Fibroblast of pulmonary artery (primary cell): Measurements from ENCODE around the gene OR6B1.
"Not testable (repeated sequence)": the region's sequence is repeated elsewhere in the genome, so short reads cannot be mapped to it uniquely, and the experiment has no call there.

Experiments used
- DNase-seq: peaks from one replicate; pipeline ENCODE4 v3.0.0-alpha.2; 2010; ENCODE audit warnings: low read depth
- H3K4me3 ChIP-seq: replicated peaks from 2 replicates; pipeline ENCODE4 v1.5.1; 2011; ENCODE audit warnings: low read depth, mild to moderate bottlenecking, control low read depth, low read length, moderate library complexity
- CTCF ChIP-seq: IDR thresholded peaks from 2 replicates; pipeline ENCODE4 v1.5.1; 2011; ENCODE audit warnings: mild to moderate bottlenecking, control low read depth, low read length, inconsistent platforms; ENCODE audit errors: missing control alignments

Gene OR6B1

GRCh38 chr7:144037414-144038035 is 37.4 kb downstream of the OR6B1 start:
- DNase-seq = no peak
- H3K4me3 ChIP-seq = no peak overlapping the region
- TF ChIP-seq CTCF = no peak

GRCh38 chr7:144038887-144039286 is 38.8 kb downstream of the OR6B1 start:
- DNase-seq = no peak
- no peak for TF ChIP-seq CTCF
- no peak overlapping the region for H3K4me3 ChIP-seq

GRCh38 chr7:144048648-144049047 is 48.5 kb downstream of the OR6B1 start, which contains the start of gene OR2A5:
TSS of gene OR2A5 (plus strand) at chr7:144048948. CDS start at chr7:144050402, 1,454 bp downstream.
- DNase-seq = no peak
- no peak within 1 kb of the TSS for H3K4me3 ChIP-seq
- TF ChIP-seq CTCF = no peak

GRCh38 chr7:144049491-144049890 is 49.4 kb downstream of the OR6B1 start:
- no peak overlapping the region for H3K4me3 ChIP-seq
- DNase-seq = no peak
- no peak for TF ChIP-seq CTCF

- TF ChIP-seq CTCF = no peak
- DNase-seq = no peak
- no peak overlapping the region for H3K4me3 ChIP-seq
Measured at GRCh38 chr7:144050093-144050492, 50.0 kb downstream of the OR6B1 start.

- not testable (repeated sequence) for H3K4me3 ChIP-seq, DNase-seq
Measured at GRCh38 chr7:144050884-144051283, 50.8 kb downstream of the OR6B1 start.

- TF ChIP-seq CTCF = no peak
- no peak overlapping the region for H3K4me3 ChIP-seq
- DNase-seq = peak; percentile 54
Measured at GRCh38 chr7:144057954-144058353, 57.8 kb downstream of the OR6B1 start.
